KMS-11 (cell line): ENCODE measurements around the gene CAVIN4.

Source experiments
- H2AFZ ChIP-seq: fragments of 200-600 bp; sonication (generic); 2 replicates; pipeline ENCODE4 v1.6.1; 2016; ENCODE audit warnings: antibody characterized with exemption, mixed run types, low read depth
- H3K27ac ChIP-seq: fragments of 200-600 bp; sonication (generic); 2 replicates; pipeline ENCODE4 v1.6.1; 2016; ENCODE audit warnings: mild to moderate bottlenecking, mixed run types
- H3K27me3 ChIP-seq: fragments of 200-600 bp; sonication (generic); 2 replicates; pipeline ENCODE4 v1.6.1; 2017; ENCODE audit warnings: mild to moderate bottlenecking, low read depth, mixed run types, moderate library complexity; ENCODE audit not compliant: insufficient read depth
- H3K36me3 ChIP-seq: fragments of 200-600 bp; sonication (generic); 2 replicates; pipeline ENCODE4 v1.6.1; 2017; ENCODE audit warnings: mild to moderate bottlenecking, mixed run types; ENCODE audit not compliant: insufficient read depth
- H3K4me1 ChIP-seq: fragments of 200-600 bp; sonication (generic); 2 replicates; pipeline ENCODE4 v1.6.1; 2016; ENCODE audit warnings: mild to moderate bottlenecking, low read depth, mixed run types; ENCODE audit not compliant: poor library complexity, severe bottlenecking
- H3K4me2 ChIP-seq: fragments of 200-600 bp; sonication (generic); 2 replicates; pipeline ENCODE4 v1.7.0; 2016; ENCODE audit warnings: mild to moderate bottlenecking, mixed run types
- H3K4me3 ChIP-seq: fragments of 200-600 bp; sonication (generic); IDR thresholded peaks from 2 replicates; pipeline ENCODE4 v1.6.1; 2017; ENCODE audit warnings: low read depth, low read length, mixed read lengths; ENCODE audit not compliant: insufficient read depth
- H3K79me2 ChIP-seq: fragments of 200-600 bp; sonication (generic); 2 replicates; pipeline ENCODE4 v1.6.1; 2016; ENCODE audit warnings: low read depth, mixed run types; ENCODE audit not compliant: insufficient read depth
- H3K9ac ChIP-seq: fragments of 200-600 bp; sonication (generic); 2 replicates; pipeline ENCODE4 v1.6.1; 2016; ENCODE audit warnings: mild to moderate bottlenecking, mixed run types
- H4K20me1 ChIP-seq: fragments of 200-600 bp; sonication (generic); 2 replicates; pipeline ENCODE4 v1.6.1; 2016; ENCODE audit warnings: mild to moderate bottlenecking, mixed run types; ENCODE audit not compliant: insufficient read depth
- TF ChIP-seq, protein P1 (sequence below): fragments of 200-600 bp; sonication (generic); conservative IDR thresholded peaks from 2 replicates; pipeline ENCODE4 v1.6.1; 2017; ENCODE audit warnings: low read depth, mild to moderate bottlenecking, antibody characterized with exemption, low read length, moderate library complexity, mixed read lengths

Gene CAVIN4

GRCh38 chr9:100587375-100587774 is 9.5 kb downstream of the CAVIN4 start:
- peaks cover 7% of the 10 kb centered on the region for H3K4me1 ChIP-seq
- no peak overlapping the region for H3K27ac ChIP-seq
- TF ChIP-seq, protein P1, sequence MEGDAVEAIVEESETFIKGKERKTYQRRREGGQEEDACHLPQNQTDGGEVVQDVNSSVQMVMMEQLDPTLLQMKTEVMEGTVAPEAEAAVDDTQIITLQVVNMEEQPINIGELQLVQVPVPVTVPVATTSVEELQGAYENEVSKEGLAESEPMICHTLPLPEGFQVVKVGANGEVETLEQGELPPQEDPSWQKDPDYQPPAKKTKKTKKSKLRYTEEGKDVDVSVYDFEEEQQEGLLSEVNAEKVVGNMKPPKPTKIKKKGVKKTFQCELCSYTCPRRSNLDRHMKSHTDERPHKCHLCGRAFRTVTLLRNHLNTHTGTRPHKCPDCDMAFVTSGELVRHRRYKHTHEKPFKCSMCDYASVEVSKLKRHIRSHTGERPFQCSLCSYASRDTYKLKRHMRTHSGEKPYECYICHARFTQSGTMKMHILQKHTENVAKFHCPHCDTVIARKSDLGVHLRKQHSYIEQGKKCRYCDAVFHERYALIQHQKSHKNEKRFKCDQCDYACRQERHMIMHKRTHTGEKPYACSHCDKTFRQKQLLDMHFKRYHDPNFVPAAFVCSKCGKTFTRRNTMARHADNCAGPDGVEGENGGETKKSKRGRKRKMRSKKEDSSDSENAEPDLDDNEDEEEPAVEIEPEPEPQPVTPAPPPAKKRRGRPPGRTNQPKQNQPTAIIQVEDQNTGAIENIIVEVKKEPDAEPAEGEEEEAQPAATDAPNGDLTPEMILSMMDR = no peak
- no peak overlapping the region for H3K9ac ChIP-seq
- H3K4me3 ChIP-seq = no peak overlapping the region
- H2AFZ ChIP-seq = no peak overlapping the region
- H3K36me3 ChIP-seq = no peaks in the 10 kb centered on the region
- H4K20me1 ChIP-seq = no peaks in the 10 kb centered on the region
- H3K79me2 ChIP-seq = no peaks in the 10 kb centered on the region
- no peak overlapping the region for H3K4me2 ChIP-seq
- no peaks in the 10 kb centered on the region for H3K27me3 ChIP-seq

DNA sequence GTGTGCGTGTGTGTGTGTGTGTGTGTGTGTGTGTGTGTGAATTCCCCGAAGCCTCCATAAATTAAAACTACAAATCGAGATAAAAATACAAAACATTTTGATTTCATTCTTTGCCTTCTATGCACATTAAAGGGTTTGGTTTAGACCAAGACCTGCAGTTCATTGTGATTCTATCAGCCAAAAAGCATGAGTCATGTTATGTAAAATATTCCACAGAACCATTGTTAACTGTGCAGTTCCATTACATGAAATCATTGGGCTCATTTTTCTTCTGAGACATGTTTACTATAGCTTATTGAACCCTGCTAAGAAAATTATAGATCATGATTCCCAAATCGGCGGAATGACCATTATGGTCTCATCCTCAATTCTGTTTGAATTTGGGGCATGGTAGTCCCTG is 11.7 kb downstream of the CAVIN4 start:
- Histone ChIP-seq H3K27me3 (no peaks in the 10 kb centered on the region), H3K27ac (no peak overlapping the region), H3K36me3 (no peaks in the 10 kb centered on the region), H3K9ac (no peak overlapping the region), H3K4me2 (no peak overlapping the region), H2AFZ (no peak overlapping the region), H4K20me1 (no peaks in the 10 kb centered on the region), H3K79me2 (no peaks in the 10 kb centered on the region), H3K4me3 (no peak overlapping the region), H3K4me1 (no peaks in the 10 kb centered on the region)
- TF ChIP-seq, protein P1 = no peak

GRCh38 chr9:100590481-100590880 is 12.6 kb downstream of the CAVIN4 start:
- Histone ChIP-seq H3K4me3 (no peak overlapping the region), H3K36me3 (no peaks in the 10 kb centered on the region), H3K4me1 (peaks cover 8% of the 10 kb centered on the region), H3K27ac (no peak overlapping the region), H3K9ac (no peak overlapping the region), H4K20me1 (no peaks in the 10 kb centered on the region), H3K27me3 (no peaks in the 10 kb centered on the region), H3K4me2 (no peak overlapping the region), H2AFZ (no peak overlapping the region), H3K79me2 (no peaks in the 10 kb centered on the region)
- TF ChIP-seq, protein P1 = no peak

DNA sequence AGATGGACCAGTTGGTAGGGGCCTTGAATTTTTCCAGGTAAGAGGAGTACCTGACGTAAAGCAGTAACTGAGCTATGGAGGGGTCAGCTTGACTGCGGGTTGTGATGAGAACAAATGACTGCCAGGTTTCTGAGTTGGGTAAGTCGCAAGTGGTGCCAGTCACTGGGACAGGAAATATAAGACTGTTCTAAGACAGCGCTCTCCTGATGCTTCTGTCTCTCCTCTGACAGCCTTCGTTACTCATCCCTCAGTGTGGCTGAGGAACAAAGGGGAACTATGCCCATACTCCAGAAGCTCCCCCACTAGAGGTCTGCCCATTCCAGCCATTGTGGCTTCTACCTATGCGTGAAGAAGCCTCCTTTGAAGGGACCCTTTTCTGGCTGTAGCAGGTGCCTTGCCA is 13.3 kb downstream of the CAVIN4 start:
- Histone ChIP-seq H3K4me3 (no peak overlapping the region), H3K27ac (no peak overlapping the region), H3K9ac (no peak overlapping the region), H4K20me1 (no peaks in the 10 kb centered on the region), H3K4me2 (no peak overlapping the region), H2AFZ (no peak overlapping the region), H3K4me1 (peaks cover 10% of the 10 kb centered on the region), H3K27me3 (no peaks in the 10 kb centered on the region), H3K79me2 (no peaks in the 10 kb centered on the region), H3K36me3 (no peaks in the 10 kb centered on the region)
- TF ChIP-seq, protein P1 = no peak
